ENCODE results near the gene CRPPA.

CRPPA gene

GRCh38 chr7:16431646-16432424, 10.5 kb upstream of the CRPPA start:
- Histone ChIP-seq H3K4me3 (ENCODE audit: low read depth in 1 of 2, low read length in 2 of 2) (no peak overlapping the region), H3K27ac (ENCODE audit: low read length) (no peak overlapping the region), H2AFZ (ENCODE audit: low read depth, low read length) (no peak overlapping the region), H4K20me1 (ENCODE audit: insufficient read depth, low read length) (no peaks in the 10 kb centered on the region), H3K4me2 (ENCODE audit: insufficient read depth, low read length) (no peak overlapping the region), H3K36me3 (ENCODE audit: insufficient read depth, low read length) (no peaks in the 10 kb centered on the region), H3K79me2 (ENCODE audit: insufficient read depth, low read length) (no peaks in the 10 kb centered on the region), H3K27me3 (ENCODE audit: insufficient read depth, low read length, poor library complexity) (no peaks in the 10 kb centered on the region), H3K9ac (ENCODE audit: low read depth, low read length) (no peak overlapping the region), H3K4me1 (ENCODE audit: insufficient read depth, low read length) (no peaks in the 10 kb centered on the region), H3K9me3 (ENCODE audit: insufficient read depth, low read length, severe bottlenecking) (no peaks in the 10 kb centered on the region)
- no peak for DNase-seq
- no peak for TF ChIP-seq CTCF (IDR thresholded peaks at IDR 0.05; ENCODE audit: borderline replicate concordance, extremely low read depth, low read length, poor library complexity, severe bottlenecking)
- no peak for TF ChIP-seq EZH2 (IDR thresholded peaks at IDR 0.05; ENCODE audit: borderline replicate concordance, low read depth, low read length, severe bottlenecking)
- no peak for ATAC-seq (ENCODE audit: insufficient read depth, low read depth)

- H3K4me2 ChIP-seq (ENCODE audit: insufficient read depth, low read length), result no peak overlapping the region
- H3K27me3 ChIP-seq (ENCODE audit: insufficient read depth, low read length, poor library complexity), result no peaks in the 10 kb centered on the region
- no peak overlapping the region for H3K27ac ChIP-seq (ENCODE audit: low read length)
- H3K4me1 ChIP-seq (ENCODE audit: insufficient read depth, low read length), result no peaks in the 10 kb centered on the region
- H4K20me1 ChIP-seq (ENCODE audit: insufficient read depth, low read length), result no peaks in the 10 kb centered on the region
- H3K9me3 ChIP-seq (ENCODE audit: insufficient read depth, low read length, severe bottlenecking), result no peaks in the 10 kb centered on the region
- DNase-seq, result no peak
- no peak for ATAC-seq (ENCODE audit: insufficient read depth, low read depth)
- H2AFZ ChIP-seq (ENCODE audit: low read depth, low read length), result no peak overlapping the region
- H3K79me2 ChIP-seq (ENCODE audit: insufficient read depth, low read length), result no peaks in the 10 kb centered on the region
- H3K36me3 ChIP-seq (ENCODE audit: insufficient read depth, low read length), result no peaks in the 10 kb centered on the region
- TF ChIP-seq CTCF (IDR thresholded peaks at IDR 0.05; ENCODE audit: borderline replicate concordance, extremely low read depth, low read length, poor library complexity, severe bottlenecking) (no peak), EZH2 (IDR thresholded peaks at IDR 0.05; ENCODE audit: borderline replicate concordance, low read depth, low read length, severe bottlenecking) (no peak)
- H3K4me3 ChIP-seq (ENCODE audit: low read depth in 1 of 2, low read length in 2 of 2), result no peak overlapping the region
- H3K9ac ChIP-seq (ENCODE audit: low read depth, low read length), result no peak overlapping the region
These were observed 8.8 kb upstream of the CRPPA start for GRCh38 chr7:16430133-16430532.

- ATAC-seq (ENCODE audit: insufficient read depth, low read depth) (no peak), DNase-seq (no peak)
- Histone ChIP-seq H2AFZ (ENCODE audit: low read depth, low read length) (no peak overlapping the region), H3K27me3 (ENCODE audit: insufficient read depth, low read length, poor library complexity) (no peaks in the 10 kb centered on the region), H3K9me3 (ENCODE audit: insufficient read depth, low read length, severe bottlenecking) (no peaks in the 10 kb centered on the region), H3K4me1 (ENCODE audit: insufficient read depth, low read length) (no peaks in the 10 kb centered on the region), H3K36me3 (ENCODE audit: insufficient read depth, low read length) (no peaks in the 10 kb centered on the region), H3K79me2 (ENCODE audit: insufficient read depth, low read length) (no peaks in the 10 kb centered on the region), H3K4me2 (ENCODE audit: insufficient read depth, low read length) (no peak overlapping the region), H3K9ac (ENCODE audit: low read depth, low read length) (no peak overlapping the region), H4K20me1 (ENCODE audit: insufficient read depth, low read length) (no peaks in the 10 kb centered on the region), H3K4me3 (ENCODE audit: low read depth in 1 of 2, low read length in 2 of 2) (no peak overlapping the region), H3K27ac (ENCODE audit: low read length) (no peak overlapping the region)
- TF ChIP-seq CTCF (IDR thresholded peaks at IDR 0.05; ENCODE audit: borderline replicate concordance, extremely low read depth, low read length, poor library complexity, severe bottlenecking) (no peak), EZH2 (IDR thresholded peaks at IDR 0.05; ENCODE audit: borderline replicate concordance, low read depth, low read length, severe bottlenecking) (no peak)
These were observed 7.3 kb upstream of the CRPPA start for GRCh38 chr7:16428672-16429071.

All from DND-41 (cell line).